DMS 273 (cell line): ENCODE results near the gene PIP4P1.
A peak's percentile ranks its signal among the peaks of the same experiment; 100 is the strongest.

Experiments used
- DNase-seq: peaks from one replicate; lab custom pipeline; 2025; ENCODE audit not compliant: unreplicated experiment; lab: John Stamatoyannopoulos, UW

The PIP4P1 gene

DNA sequence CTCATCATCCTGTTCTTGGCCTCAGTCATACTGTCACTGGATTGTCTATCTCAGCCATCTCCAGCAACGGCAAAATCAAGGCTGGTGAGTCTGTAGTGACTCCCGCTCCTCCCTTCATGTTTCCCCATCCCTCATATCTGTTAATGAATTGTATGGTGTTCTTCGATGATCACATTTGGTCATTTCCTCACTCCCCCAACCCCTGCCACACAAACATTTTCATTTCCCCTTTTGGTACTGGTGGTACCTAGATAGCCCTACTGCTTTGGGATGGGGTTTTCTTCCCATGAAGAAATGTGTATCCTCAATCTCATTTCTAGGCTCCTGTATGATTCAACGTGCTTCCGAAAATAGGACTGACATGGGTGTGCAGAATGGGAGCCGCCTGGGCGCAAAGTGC, 22.6 kb downstream of the PIP4P1 start:
- DNase-seq = no peak

DNA sequence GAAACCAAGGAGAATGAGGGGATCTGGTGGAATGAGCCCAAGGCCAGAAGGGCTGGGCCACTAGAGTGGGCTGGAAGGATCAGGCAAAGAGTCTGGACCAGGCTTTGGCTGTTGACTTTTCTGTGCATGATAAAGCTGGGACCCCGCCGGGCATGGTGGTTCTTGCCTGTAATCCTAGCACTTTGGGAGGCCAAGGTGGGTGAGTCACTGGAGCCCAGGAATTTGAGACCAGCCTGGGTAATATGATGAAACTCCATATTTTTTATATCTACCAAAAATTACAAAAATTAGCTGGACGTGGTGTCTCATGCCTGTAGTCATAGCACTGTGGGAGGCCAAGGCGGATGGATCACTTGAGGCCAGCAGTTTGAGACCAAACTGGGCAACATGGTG, 24.9 kb downstream of the PIP4P1 start:
- no peak for DNase-seq

DNA sequence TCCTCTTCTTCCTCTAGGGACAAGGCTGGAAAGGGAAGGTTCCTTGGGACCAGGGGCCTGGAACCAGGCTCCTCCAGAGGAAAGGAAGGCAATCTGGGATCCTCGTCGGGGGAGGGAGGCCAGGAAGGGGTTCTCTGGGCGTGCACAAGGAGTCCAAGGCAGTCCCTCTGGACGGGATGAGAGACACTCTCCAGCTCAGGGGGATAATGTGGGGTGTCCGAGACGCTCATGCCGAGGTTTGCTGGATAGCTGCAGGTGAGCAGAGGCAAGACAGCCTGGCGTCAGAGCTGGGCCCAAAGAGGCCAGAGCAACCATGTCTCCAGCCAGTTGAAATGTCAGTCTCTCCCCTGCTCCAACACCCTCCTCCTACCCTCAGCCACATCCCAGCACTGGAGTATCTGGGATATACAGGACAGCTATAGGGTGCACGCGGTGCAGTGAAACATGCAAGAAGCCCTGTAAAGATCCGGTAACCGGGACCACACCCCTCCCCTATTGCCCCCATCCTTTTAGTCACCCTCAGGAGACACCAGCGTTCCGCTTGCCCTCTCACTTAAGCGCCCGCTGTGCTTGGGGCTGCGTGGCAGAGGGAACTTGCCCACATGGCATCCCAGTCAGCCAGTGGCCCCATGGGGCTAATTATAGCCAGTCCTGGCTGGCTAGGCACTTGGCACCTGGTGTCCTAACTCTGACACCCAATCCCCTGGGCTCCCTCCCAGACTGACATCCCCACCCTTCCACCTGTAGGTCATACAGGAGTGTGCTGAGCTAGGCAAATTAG, 25.5 kb downstream of the PIP4P1 start, which contains the start of gene KLHL33:
Gene KLHL33, minus strand, starts transcription at position 585 of the 781 bp plus-strand sequence. Its CDS starts 355 bp downstream, at position 230.
- no peak for DNase-seq

DNA sequence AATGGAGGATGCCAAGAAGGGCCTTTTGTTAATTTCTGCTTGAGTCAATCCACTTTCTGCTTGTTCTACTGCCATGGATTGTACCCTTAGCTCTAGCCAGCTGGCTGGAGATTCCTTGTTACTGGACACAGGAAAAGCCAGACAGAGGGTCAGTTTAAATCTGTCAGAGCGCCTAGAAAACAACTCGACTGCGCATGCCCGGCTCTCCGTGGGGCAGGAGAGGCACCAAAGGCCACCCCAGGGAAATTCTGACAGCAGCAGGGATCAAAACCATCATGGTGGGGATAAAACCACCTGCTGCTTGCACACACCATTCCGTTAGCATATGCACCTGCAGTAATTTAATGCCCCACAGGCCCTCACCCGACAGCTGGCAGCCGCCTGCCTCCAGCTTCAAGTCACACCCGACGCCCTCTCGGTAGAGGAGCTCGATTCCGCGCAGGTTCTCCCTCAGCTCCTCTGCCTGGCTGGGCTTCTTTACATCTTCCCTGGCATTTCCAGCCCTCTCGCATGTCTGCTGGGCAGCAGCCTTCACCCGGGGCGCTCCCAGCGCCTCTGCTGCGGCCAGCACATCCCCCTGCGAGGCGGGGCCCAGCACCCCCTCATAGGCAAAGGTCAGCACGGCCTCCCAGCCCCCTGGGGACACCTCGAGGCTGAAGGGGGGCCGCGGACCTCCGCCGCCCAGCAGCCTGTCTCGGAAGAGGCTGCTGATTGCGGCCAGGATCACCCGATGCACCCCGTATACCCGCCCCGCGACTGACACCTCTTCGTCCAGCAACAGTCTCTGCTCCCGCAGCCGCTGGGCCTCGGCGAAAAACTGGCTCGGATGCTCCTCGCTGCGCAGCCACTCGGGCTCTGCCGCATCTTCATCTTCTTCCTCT, 26.3 kb downstream of the PIP4P1 start:
- peak; percentile 59 for DNase-seq

DNA sequence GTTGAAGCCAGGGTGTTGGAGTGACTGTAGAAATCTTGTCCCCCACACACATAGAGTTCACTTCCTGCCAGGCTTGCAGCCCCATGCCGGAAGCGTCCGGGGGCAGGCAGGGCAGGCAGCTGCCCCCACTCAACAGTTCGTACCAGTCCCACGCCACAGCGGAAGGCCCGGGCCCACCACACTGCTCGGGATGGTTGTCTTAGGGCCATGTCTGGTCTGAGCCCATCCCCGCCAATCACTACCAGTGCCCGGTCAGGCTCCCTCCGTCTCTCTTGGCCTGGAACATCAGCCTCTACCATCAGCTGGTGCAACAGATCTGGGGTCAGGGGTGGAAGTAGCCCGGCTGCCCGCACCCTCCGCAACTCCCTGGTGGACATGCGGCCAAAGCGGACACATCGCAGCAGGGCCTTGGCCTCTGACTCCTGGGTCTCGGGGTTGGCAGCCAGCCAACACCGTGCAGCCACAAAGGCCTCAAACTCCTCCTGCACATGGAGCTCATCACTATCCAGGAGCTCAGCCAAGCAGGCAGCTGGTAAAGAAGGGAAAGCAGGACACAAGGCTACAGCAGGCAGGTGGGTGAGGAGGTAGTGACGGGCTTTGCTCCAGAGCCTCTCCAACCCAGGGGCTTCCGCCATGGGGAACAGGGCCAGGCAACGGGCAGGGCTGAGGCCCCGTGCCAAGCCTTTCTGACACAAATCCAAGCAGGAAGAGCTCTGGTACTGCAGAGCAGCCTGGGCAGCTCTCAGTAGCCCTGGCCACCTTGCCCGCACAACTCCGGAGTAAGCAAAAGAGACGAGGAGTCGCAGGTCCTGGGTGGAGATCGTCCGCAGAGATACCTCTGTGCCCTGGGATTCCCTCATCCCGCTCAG, 31.2 kb downstream of the PIP4P1 start:
- peak; percentile 51 for DNase-seq

DNA sequence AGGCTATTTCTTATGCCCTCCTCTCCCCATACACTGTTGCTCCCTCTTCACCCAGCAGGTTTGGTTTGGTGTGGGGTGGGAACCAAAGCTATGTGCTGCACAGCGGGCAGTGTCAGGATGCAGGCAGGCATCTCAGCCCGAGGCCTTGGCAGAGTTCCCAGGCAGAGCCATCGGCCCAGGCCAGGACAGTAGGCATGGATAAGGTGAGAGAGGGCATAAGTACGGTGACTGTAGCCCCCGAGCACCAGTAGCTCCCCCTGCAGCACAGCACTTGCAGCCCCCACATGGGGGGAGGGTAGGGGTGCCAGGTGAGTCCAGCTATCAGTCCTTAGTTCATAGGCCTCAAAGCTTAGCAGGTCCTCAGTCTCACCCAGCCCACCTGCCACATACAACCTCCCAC, 32.4 kb downstream of the PIP4P1 start:
- no peak for DNase-seq

DNA sequence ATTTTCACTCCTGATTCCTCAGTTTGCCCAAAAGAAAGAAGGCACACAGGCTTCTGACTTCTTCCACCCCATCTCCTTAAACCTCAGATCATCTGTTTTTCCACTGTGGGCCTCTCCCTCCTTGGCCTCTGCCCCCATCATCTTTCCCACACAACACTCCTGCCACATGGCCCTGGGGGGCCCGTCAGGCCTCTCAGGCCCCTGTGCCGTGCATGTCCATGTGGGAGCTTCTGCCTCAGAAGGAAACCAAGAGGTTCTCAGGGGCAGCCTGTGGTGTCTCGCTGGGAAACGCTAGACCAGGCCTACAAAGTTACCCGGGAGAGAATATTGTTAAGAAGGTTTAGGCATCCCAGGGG, 33.2 kb downstream of the PIP4P1 start:
- DNase-seq = no peak

DNA sequence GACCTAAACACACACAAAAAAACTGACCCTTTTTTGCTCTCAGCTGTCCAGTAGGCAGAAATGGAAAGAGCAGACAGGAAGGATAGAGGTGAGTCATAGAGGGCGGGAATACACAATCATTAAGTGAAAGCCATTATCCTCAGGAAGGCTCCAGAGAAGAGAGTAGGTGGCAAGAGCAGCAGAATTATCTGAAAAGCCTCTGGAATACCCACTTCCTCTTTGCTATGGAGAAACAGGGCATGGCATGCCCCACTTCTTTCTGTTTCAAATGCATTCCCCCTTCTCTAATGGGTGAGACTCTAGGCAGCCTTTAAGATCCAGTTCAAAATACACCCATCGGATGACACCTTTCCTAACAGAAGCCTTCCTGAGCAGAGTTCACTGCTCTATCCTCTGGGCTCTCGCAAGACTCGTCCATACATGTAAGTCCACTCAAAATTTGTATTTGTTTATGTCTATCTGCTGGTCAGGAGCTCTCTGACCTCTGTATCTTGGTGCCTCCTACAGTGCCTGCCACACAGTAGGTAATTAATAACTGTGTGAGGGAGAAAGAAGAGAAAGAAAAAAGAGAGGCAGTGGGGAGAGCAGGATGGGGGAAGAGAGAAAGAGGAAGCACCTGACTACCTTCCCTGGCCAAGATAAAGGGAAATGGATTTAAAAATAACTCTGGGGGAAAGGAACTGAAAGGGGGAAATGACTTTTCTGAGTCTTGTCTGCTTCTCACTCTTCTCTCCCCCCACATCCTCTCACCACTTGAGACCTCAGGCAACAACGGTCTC, 33.8 kb downstream of the PIP4P1 start:
- no peak for DNase-seq

DNA sequence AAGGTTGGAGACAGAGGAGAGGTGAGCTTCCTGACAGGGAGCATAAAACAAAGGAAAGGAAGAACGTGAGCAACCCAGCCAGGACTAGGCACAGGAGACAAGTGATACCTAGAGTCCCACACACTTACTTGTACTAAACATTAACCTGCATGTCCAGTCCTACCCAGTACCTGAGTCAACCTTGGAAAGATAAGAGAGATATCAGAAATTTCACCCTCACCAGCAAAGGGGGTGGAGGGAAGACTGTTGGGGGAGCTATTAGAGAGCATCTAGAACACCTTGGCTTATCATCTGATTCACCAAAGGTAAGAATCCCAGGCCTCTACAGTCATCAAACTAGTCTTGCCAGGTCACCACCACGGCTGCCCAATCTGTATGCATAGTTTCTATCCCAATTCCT, 36.4 kb downstream of the PIP4P1 start:
- no peak for DNase-seq

DNA sequence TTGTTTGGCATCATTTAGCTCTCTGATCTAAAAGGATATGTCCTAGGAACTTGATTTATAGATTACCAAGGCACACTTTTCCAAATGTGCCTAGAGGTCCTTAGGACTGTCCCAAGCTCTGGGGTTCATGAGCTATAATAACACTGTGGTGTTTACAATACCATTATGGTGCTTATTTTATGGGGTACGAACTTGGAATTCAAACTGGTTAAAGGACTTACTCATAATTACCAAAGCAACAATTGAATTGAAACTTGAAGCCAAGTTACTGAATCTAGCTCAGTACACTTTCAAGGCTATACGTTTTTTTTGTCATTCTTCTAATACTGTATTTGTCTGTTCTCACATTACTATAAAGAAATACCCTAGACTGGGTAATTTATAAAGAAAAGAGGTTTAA, 38.3 kb downstream of the PIP4P1 start:
- no peak for DNase-seq

DNA sequence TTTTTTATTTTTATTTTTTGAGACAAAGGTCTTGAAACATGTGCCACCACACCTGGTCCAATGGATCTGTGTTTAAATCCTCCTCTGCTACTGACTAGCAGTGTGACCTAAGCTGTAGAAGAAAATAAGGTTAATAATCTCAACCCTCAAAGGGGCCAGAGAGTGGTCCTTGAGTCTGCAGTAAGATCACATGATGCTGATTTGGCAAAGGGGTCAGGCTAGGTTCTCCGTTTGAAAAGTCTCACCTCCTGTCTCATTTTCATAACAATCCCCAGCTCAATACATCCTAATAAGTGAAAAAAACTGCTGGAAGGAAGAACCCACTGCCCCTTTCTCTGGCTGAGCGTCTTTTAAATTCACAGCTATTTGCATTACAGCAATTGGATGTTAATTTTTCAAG, 40.0 kb downstream of the PIP4P1 start:
- no peak for DNase-seq

DNA sequence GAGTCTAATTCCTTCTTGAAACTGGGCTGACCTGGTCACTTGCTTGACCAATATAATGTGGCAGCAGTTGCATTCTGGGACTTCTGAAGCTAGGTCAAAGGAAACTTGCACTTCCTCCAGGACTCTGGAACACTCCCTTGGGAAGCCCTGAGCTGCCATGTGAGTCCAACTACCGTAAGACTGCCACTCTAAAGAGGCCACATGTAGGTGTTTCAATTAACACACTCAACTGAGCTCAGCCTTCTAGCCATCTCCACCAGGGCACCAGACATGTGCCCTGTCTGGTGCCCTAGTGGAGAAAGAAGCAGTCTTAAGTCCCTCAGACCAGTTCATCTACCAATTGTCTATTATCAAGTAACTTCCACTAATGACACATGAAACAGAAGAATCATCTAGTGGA, 41.8 kb downstream of the PIP4P1 start:
- DNase-seq = no peak

DNA sequence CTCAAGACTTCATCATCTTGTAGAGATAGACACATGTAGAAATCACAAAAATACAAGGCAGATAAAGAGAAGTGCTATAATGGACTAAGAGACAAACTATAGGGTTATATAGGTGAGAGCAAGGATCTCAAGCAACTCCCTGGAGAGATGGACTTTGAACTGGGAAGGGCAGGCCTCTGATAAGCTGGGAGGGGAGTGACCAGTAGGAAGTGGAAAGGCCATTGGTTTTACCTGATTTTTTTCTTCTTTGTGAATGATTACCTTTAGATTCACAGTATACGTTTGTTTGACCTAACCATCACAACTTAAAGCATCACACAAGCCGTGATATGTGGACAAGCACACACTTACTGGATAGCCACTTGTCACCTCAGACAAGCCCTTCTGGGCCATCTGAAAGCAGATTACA, 42.7 kb downstream of the PIP4P1 start:
- no peak for DNase-seq

DNA sequence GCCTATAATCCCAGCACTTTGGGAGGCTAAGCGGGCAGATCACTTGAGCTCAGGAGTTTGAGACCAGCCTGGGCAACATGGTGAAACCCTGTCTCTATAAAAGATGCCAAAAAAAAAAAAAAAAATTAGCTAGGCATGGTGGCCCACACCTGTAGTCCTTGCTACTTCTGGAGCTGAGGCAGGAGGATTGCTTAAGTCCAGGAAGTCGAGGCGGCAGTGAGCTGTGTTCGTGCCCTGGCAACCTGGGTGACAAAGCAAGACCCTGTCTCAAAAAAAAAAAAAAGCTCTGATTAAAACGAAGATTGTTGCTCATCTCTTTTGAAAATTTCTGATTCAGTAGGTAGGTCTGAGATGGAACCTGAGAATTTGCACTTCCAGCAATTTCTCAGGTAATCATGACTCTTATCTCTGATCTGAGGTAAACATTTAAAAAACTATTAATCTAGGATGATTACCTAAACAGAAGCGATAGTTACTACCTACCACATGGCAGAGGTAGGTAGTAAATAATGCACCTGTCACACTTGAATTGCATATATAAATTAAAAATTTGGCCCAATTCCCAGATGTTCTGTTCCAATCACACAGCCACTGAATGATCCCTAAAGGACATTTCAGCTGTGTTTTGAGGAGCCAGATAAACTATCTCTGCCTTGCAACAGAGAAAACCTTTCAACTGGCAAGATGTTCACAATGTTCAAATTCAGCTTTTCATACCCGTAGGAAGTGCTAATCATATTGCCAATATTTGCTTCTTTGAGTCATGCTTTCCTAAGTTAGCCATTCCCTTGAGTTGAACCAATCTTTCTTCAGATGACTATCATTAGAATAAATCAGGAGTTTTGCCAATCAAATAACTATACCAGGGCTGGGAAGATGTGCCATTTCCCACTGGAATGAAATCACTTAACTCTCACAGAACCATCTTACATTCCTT, 43.7 kb downstream of the PIP4P1 start:
- DNase-seq = no peak

DNA sequence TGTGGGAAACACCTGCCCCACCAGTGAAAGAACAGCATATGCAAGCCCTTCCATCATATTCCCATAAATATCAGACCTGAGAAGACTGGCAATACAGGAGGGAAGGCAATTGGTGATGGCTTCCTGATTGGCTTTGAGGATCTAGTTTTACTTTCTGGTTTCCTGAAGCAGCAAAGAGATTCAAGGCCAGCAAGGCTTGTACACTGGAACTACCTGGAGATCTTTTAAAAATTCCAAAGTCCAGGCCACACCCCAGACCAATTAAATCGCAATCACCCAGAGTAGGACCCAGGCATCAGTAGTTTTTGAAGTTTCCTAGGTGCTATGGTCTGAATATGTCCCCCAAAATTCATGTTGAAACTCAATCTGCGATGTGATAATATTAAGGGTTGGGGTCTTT, 45.0 kb downstream of the PIP4P1 start:
- no peak for DNase-seq

DNA sequence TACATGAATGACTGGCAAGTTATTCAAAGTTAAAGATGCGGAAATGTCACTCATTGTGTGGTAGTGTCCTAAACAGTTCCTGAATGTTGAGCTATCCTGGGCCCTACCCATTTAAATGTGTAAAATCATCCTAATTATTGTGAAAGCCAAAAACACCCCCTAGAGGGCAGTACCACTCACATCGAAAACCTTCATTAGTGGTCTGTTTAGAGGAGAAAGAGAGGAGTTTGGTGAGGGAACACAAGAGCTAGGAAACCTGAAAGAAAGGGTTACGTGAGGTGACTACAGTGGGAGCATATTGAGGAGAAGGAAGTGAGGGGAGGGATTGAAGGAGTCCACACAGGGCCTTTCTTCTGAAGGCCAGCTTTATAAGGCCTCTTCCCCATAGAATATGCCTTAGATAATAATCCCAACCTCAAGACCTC, 45.4 kb downstream of the PIP4P1 start:
- peak; percentile 81 for DNase-seq

DNA sequence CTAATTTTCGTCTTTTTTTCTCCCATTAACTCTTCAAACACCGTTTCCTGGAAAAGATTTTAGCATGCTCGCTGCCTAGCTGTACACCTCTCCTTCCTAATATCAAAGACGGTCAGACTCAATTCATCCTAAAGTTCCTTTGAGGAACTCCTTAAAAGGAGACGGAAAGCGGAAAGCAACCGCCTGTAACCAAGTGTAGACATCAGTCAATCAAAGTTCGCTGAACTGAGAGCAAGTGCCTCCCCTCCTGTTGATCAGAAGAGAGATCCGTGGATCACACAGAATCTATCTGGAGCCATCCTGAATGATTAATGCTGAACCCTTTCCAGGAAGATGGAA, 47.5 kb downstream of the PIP4P1 start:
- peak; percentile 49 for DNase-seq

DNA sequence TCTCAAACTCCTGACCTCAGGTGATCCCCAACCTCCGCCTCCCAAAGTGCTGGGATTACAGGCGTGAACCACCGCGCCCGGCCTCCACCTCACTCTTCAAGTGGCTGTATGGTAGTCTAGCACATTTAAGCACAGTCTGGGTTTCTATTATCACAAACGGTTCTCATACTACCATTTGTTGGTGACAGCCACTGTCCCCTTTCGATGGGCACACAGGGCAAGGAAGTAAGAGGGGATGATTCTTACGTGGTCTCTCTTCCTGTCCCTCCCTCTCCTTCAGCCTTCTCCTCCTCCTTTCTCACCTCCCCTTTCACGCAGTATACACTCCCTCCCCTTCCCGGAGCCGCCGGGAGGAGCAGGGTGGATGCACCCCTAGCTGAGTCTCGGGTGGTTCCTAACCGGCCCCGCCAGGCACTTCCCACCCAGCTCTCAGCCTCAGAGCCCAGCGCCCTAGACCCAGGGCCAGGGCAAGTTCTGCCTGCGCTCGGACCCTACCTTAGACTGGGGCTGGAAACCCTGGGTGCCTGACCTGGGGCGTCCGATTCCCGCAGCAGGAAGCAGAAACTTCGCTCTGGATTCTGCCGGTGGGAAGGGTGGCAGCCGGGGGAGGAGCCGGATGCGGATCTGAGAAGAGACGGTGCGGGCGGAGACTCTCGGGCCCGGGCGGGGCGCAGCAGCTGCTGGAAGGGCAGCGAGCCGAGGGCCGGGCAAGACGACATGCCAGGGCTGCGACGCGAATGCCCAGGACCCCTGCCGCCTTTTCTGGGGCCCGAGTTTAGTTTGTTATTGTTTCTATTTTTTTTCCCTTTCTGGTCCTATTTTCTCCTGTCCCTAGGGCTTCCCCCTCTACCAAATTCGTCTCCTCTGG, 48.1 kb downstream of the PIP4P1 start, which contains the start of gene TEP1:
Gene TEP1, minus strand, starts transcription at position 626 of the 868 bp plus-strand sequence. CDS start 5,062 bp downstream, outside the sequence.
- DNase-seq = peak; percentile 93
